Calu3 (cell line): ENCODE results near the gene DCC. TPM values are rescaled to one million over a fixed set of nuclear protein-coding genes. Genes with fewer than 3 reads are reported as not detected.

Experiments used
- BruUV-seq: library from RNA; stranded (reverse); fragments of 400-500 nt; replicated peaks from 2 replicates; lab custom pipeline; 2021; lab: Mats Ljungman, UMichigan
- CTCF ChIA-PET: fragments of 300-600 bp; sonication (Branson Sonifier 250); formaldehyde crosslinking; loops from one replicate; lab custom pipeline; 2022; ENCODE audit warnings: antibody characterized with exemption; lab: Charles Lee
- DNase-seq: peaks from one replicate; pipeline ENCODE4 v3.0.0; 2022
- H3K27ac Mint-ChIP-seq: one replicate; pipeline ENCODE4 v1.8.0; 2022; ENCODE audit warnings: mixed read lengths; ENCODE audit not compliant: unreplicated experiment
- H3K27me3 Mint-ChIP-seq: one replicate; pipeline ENCODE4 v1.8.0; 2022; ENCODE audit warnings: mixed read lengths; ENCODE audit not compliant: unreplicated experiment
- H3K36me3 Mint-ChIP-seq: one replicate; pipeline ENCODE4 v1.8.0; 2022; ENCODE audit warnings: mild to moderate bottlenecking, moderate library complexity, mixed read lengths; ENCODE audit not compliant: insufficient read depth, unreplicated experiment
- H3K4me1 Mint-ChIP-seq: one replicate; pipeline ENCODE4 v1.8.0; 2022; ENCODE audit warnings: mild to moderate bottlenecking, low read depth, mixed read lengths; ENCODE audit not compliant: unreplicated experiment
- H3K4me3 Mint-ChIP-seq: one replicate; pipeline ENCODE4 v1.8.0; 2022; ENCODE audit warnings: mild to moderate bottlenecking, low read depth, moderate library complexity, mixed read lengths; ENCODE audit not compliant: unreplicated experiment
- H3K9me3 Mint-ChIP-seq: one replicate; pipeline ENCODE4 v1.8.0; 2022; ENCODE audit warnings: low read depth, mixed read lengths; ENCODE audit not compliant: unreplicated experiment
- CTCF ChIP-seq: fragments of 200-600 bp; IDR thresholded peaks from one replicate; pipeline ENCODE4 v1.8.0; 2022; ENCODE audit warnings: antibody characterized with exemption; ENCODE audit not compliant: unreplicated experiment
- intact Hi-C: fragments of 100-400 bp; cut with micrococcal nuclease; formaldehyde crosslinking; loops from one replicate; pipeline ENCODE4 v1.10.0; 2022; ENCODE audit not compliant: unreplicated experiment
- total RNA-seq: library from RNA; stranded (reverse); gene quantifications from 2 replicates; pipeline ENCODE4 v1.2.3, GENCODE V29; 2022

Gene DCC
- total RNA-seq, 1 experiment from 2014 or later, result not detected

GRCh38 chr18:52451851-52452250, 111.9 kb downstream of the DCC start:
- intact Hi-C loops, result no loop called here
- no peaks in the 10 kb centered on the region for H3K36me3 Mint-ChIP-seq
- no peak overlapping the region for H3K4me3 Mint-ChIP-seq
- H3K27ac Mint-ChIP-seq, result no peak overlapping the region
- DNase-seq, result no peak
- H3K4me1 Mint-ChIP-seq, result no peaks in the 10 kb centered on the region
- H3K9me3 Mint-ChIP-seq, result no peaks in the 10 kb centered on the region
- TF ChIP-seq CTCF, result no peak
- H3K27me3 Mint-ChIP-seq, result peaks cover 18% of the 10 kb centered on the region
- no TSS peak for BruUV-seq
- CTCF ChIA-PET, result no interaction called here

- BruUV-seq, result no TSS peak
- intact Hi-C loops, result no loop called here
- H3K27ac Mint-ChIP-seq, result no peak overlapping the region
- H3K4me3 Mint-ChIP-seq, result no peak overlapping the region
- DNase-seq, result no peak
- peaks cover 18% of the 10 kb centered on the region for H3K27me3 Mint-ChIP-seq
- CTCF ChIA-PET, result no interaction called here
- no peaks in the 10 kb centered on the region for H3K36me3 Mint-ChIP-seq
- no peak for TF ChIP-seq CTCF
- no peaks in the 10 kb centered on the region for H3K4me1 Mint-ChIP-seq
- no peaks in the 10 kb centered on the region for H3K9me3 Mint-ChIP-seq
Measured at GRCh38 chr18:52452427-52452826, 112.4 kb downstream of the DCC start.

GRCh38 chr18:52459890-52460289, 119.9 kb downstream of the DCC start:
- Mint-ChIP-seq H3K9me3 (no peaks in the 10 kb centered on the region), H3K4me1 (no peaks in the 10 kb centered on the region), H3K27me3 (no peaks in the 10 kb centered on the region), H3K4me3 (no peak overlapping the region), H3K36me3 (no peaks in the 10 kb centered on the region), H3K27ac (no peak overlapping the region)
- no peak for DNase-seq
- no TSS peak for BruUV-seq
- CTCF ChIA-PET, result no interaction called here
- no peak for TF ChIP-seq CTCF
- intact Hi-C loops, result no loop called here

- DNase-seq, result no peak
- CTCF ChIA-PET, result no interaction called here
- no TSS peak for BruUV-seq
- H3K9me3 Mint-ChIP-seq, result no peaks in the 10 kb centered on the region
- intact Hi-C loops, result no loop called here
- no peaks in the 10 kb centered on the region for H3K4me1 Mint-ChIP-seq
- H3K27me3 Mint-ChIP-seq, result peaks cover 5% of the 10 kb centered on the region
- no peak overlapping the region for H3K27ac Mint-ChIP-seq
- no peak for TF ChIP-seq CTCF
- H3K4me3 Mint-ChIP-seq, result no peak overlapping the region
- H3K36me3 Mint-ChIP-seq, result no peaks in the 10 kb centered on the region
Measured at GRCh38 chr18:52462853-52463252, 122.9 kb downstream of the DCC start.
